ENCODE results near the gene DLG5. TPM values are rescaled to one million over a fixed set of nuclear protein-coding genes. Genes with fewer than 3 reads are reported as not detected.

The DLG5 gene
- total RNA-seq, 1 donor from 2014 or later = 25.2 TPM

DNA sequence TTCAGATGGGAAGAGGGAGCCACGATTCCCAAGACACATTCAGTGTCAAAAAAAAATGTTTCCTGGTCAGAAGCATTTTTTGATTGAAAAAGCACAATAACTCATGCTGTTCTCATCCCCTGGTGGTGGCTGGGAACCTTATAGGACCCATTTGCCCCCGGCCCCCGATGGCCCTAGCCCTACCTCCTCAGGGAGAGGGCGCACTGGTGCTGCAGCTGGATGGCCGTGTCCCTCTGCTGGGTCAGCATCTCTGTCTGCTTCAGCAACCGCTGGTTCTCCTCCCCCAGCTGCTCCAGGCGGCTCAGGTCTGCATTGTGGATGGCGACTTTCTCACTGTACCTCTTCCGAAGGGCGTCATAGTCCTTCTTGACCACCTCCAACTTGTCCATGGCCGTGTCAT lies 83.3 kb downstream of the DLG5 start:
- DNase-seq = no peak

DNA sequence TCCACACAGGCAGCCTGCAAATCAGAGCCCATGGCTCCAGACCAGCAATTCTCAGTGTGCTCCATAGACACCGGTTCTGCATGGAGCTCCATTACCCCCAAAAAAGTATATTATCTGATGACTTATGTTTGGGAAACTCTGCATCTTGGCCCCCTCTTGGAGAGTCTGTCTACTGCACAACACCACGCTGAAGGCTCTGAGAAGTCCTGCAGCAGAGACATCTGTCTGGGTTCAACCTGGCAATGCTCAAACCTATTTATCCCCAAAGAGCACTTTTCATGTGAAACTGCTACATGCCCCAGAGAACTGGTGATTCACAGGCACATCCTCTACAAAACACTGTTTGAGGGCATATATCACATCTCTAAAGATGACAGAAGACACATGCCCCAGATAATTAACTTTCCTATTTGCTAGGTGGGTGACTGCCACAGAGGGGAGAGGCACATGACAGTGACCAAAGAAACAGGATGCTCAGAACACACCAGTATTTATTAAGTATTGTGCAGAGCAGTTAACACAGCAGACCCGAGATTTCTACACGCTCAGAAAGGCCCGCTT lies 83.8 kb downstream of the DLG5 start:
- DNase-seq = no peak

DNA sequence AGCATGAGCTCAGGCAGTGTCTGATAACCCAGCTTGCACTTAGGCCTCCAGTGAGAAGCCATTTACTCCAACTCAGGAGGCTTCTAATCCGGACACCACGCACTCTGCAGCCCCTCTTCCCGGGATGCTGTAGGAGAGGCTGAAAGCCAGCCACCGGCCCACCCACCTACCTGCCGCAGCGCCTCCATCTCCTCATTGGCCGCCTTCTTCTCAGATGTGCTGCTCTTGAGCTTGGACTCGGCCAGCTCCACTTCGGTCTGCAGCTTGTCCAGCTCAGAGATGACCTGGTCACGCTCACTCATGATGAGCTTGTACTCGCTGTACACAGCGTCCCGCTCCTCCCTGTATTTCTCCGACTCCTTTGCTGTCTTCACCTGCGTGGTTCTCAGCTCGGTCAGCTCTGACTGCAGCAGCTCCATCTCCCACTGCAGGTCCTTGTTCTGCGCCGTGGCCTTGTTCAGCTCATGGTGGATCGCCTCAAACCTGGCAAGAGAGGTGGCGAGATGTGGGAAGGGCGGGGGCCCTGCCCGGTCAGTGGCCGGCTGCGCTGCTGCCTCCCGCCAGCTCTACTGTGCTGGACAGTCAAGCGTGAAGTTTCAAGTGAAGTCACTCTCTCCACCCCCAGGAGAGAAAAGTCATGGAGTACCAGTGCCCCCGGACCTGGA lies 84.7 kb downstream of the DLG5 start:
- DNase-seq = no peak

DNA sequence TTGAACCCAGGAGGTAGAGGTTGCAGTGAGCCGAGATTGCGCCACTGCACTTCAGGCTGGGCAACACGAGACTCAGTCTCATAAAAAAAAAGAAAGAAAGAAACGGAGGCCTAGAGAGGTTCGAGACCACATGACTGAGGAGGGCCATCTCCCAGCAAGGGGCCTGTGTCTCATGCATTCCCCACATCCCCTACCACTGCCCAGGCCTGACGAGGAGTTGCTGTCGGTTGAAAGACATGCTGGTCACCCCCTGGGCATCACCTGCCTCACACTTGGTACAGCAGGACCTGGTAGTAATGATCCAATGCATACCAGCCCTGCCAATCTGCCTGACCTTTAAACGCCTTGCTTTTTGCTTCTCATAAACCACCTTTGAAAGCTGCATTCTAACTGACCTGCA lies 85.9 kb downstream of the DLG5 start:
- DNase-seq = no peak

DNA sequence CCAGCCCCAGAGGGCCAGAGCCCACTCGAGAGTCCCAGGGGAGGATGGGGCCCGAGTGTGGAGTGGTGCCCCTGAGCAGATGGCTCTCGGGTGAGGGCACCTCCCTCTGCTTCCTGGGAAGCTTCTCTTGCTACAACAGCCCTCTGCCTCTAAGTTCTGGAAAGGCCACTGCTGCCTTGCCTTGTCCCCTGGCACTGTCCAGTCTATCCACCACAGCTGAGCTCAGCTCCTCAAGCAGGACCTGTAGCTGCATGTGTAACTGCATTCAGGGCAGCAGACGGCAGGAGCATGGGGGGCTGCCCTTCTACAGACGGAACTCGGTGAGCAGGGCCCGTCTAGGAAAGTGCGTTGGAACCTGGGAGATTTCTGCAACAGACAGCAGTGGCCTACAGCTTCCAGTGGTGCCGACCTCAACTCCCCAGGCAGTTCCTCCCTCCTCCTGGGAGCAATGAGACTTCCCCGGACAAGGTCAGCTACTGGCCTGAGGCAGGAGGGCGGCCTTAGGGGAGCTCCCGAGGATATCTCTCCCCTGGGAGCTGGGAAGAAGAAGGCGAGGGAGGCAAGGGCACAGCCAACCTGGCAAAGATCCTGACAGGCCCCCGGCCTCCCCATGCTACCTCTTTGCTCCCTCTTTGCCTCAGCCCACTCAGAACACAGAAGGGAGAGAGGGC lies 88.5 kb downstream of the DLG5 start:
- no peak for DNase-seq

DNA sequence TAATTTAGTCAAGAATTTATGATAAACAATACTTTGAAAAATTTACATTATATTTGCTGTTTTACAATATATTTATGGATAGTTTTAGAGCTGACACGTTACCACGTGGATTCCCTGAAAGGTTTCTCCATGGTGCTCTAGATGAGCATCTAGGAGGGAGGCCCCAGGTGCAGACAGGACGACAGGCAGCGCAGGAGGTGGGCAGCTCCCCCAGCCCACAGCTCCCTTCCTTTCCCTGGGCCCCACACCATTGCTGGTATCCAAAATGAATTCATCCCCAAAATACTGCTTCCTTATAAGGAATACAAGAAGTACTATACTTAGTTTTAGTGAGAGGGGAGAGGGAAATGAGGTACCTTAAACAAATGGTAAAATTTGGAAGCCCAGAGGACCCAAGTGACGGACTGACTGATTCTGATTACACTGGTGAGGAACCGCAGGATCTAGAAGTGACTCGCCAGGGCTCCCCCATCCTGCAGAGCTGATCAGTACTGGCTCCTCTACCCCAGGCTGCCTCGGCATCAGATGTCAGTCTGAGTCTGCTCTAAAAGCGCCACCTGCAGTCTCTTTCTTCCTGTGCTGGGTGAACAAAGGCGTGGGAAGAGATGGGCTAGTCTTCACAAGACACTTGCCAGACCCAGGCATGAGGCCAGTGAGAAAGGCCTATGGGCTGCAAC lies 89.2 kb downstream of the DLG5 start:
- no peak for DNase-seq

GRCh38 chr10:77836299-77836820 lies 90.2 kb downstream of the DLG5 start:
- peak; percentile 62 for DNase-seq

- DNase-seq = no peak
Observed at GRCh38 chr10:77835669-77836086, 90.9 kb downstream of the DLG5 start.

GRCh38 chr10:77834943-77835668 lies 91.4 kb downstream of the DLG5 start:
- no peak for DNase-seq

DNA sequence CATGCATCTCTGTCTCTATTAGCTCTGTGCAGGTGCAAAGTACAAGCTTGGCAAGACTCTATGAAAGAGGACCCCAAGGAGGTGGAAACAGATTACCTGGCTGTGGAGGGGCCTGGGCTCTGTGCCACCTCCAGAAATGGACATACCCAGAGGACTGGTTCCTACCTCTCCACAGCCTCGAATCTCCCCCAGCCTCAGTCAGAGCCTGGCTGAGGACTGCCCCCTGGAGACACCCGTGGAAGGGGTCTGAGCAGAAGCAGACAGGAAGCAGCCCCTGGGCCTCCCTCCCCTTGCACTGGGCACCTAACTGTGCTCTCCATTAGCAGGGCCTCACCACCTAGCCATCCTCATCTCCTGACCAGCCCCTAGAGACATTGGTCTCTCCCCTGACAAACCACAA lies 92.0 kb downstream of the DLG5 start:
- no peak for DNase-seq

DNA sequence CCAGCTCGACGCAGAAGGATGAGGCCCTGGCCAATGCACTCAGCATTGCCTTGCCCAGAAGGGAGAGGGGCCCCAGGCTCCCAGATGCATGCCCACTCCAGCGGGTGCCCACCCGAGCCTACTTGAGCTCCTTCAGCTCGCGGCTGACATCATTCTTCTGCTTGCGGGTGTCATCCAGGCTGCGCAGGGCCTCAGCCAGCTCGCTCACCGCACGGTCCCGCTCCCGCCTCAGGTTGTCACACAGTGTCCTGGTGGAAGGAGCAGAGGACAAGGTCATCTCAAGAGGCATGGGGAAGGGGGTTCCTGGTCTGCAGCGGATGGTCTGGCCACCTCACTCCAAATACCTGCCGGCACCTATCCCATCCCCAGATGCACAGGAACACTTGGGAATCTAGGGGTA lies 92.8 kb downstream of the DLG5 start:
- no peak for DNase-seq

GRCh38 chr10:77833225-77833624 lies 93.3 kb downstream of the DLG5 start:
- no peak for DNase-seq

- DNase-seq = no peak
Observed at GRCh38 chr10:77832238-77832637, 94.3 kb downstream of the DLG5 start.

DNA sequence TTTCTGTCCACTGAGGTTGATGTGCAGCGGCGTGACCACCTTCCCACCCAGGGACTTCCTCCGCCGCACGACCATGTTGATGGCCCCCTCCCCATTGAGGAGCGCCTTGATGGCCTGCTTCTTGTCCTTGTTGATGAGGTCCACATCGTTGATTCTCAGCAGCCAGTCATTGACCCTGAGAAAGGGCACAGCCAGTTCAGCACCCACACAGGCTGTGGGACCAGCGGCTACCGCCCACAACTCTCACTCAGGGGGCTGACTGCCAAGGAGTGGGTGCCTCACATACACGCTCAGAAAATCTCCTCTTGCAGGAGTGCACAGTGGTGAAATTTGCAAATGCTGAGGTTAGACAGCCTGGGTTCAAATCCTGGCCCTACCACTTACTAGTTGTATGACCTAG lies 97.2 kb downstream of the DLG5 start:
- DNase-seq = no peak

- DNase-seq = no peak
Observed at GRCh38 chr10:77828377-77828776, 98.2 kb downstream of the DLG5 start.

- no peak for DNase-seq
Observed at GRCh38 chr10:77827366-77827765, 99.2 kb downstream of the DLG5 start.

- no peak for DNase-seq
Observed at GRCh38 chr10:77825965-77826364, 100.6 kb downstream of the DLG5 start.

- DNase-seq = no peak
Observed at GRCh38 chr10:77824908-77825307, 101.6 kb downstream of the DLG5 start.

DNA sequence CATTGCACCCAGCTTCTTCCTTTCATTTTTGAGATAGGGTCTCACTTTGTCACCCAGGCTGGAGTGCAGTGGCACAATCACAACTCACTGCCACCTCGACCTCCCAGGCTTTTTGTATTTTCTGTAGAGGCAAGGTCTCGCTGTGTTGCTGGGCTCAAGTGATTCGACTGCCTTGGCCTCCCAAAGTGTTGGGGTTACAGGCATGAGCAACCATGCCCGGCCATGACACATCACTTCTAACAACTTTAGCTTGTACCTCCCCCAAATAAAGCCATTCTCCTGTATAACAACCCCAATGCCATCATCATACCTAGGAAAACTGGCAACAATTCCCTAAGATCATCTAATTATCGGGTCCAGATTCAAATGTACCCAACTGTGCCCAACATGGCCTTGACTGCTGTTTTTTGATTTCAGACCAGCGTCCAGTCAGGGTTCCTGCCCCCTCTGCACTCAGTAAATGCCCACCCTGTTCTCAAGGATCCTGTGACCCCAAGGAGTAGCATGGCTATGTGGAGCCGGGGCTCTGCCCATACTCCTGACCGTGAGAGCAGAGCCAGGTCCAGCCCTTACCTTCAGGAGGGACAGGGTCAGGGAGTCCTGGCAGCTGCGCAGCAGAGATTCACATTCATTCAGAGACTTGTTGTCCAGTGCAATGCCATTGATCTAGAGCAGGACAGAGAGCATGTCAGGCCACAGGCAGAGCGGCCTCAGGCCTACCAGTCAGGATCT lies 102.6 kb downstream of the DLG5 start:
- DNase-seq = no peak

DNA sequence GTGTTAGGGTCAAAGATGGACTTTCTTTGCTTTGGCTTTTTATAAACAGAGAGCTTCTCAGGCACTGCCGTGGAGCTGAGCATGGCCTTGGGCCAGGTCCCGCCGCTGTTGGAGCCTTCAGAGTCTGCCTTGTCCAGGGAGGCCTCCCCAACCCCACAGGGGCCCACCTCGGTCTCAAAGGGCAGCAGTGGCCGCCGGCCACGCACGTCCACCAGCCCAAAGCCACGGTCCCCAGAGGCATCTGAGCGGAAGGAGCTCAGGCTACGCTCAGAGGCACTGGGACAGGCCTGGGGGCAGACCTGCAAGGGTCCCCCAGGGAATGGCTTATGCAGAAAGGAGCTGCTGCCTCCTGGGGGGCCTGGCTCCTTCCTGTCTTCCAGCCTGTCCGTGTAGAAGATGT lies 105.0 kb downstream of the DLG5 start:
- DNase-seq = no peak

- no peak for DNase-seq
Observed at GRCh38 chr10:77821036-77821435, 105.5 kb downstream of the DLG5 start.

DNA sequence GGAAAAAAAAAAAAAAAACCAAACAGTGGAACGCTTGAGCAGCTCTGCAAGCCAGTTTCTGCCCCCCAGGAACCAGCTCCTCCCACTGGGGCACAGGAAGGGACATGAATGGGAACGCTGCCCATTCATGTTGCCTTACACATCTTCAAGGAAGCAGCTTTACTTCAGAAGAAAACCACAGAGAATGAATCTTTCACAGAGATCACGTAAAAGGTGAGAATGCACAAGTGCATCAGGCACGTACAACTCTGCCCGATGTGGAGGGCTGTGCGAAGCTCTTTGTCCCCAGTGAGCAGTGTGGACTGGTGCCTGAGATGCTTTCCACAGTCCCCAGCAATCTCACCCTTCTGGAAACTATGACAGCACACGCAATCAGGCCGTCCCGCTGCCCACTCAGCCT lies 106.2 kb downstream of the DLG5 start:
- no peak for DNase-seq
